Small intestine (tissue), 16 donors: ENCODE data around the gene DTNBP1. TPM values are rescaled to one million over a fixed set of nuclear protein-coding genes. Genes with fewer than 3 reads are reported as not detected.

Source experiments
- DNase-seq, 2 donors: peaks; one replicate each; pipeline versions ENCODE4 v3.0.0 to v3.0.0-alpha.2; 2013
- FAIRE-seq: peaks from 2 replicates; lab custom pipeline; 2012; peaks lifted over from hg19 to GRCh38; lab: Jason Lieb, UNC
- H3K27ac ChIP-seq, 3 donors: one replicate each; pipeline ENCODE4 v1.5.1; 2013; ENCODE audit warnings: low read length in 2 of 3, mild to moderate bottlenecking in 2 of 3, control low read depth in 1 of 3, inconsistent platforms in 1 of 3, low read depth in 1 of 3, moderate library complexity in 1 of 3
- H3K27me3 ChIP-seq, 3 donors: one replicate each; pipeline ENCODE4 v1.6.1; 2013; ENCODE audit warnings: low read length in 3 of 3, inconsistent platforms in 1 of 3; ENCODE audit not compliant: control insufficient read depth in 3 of 3, insufficient read depth in 3 of 3
- H3K36me3 ChIP-seq, 3 donors: one replicate each; pipeline ENCODE4 v1.6.1; 2013; ENCODE audit warnings: low read length in 3 of 3, inconsistent platforms in 1 of 3, low read depth in 1 of 3, mild to moderate bottlenecking in 1 of 3, moderate library complexity in 1 of 3; ENCODE audit not compliant: control insufficient read depth in 3 of 3, insufficient read depth in 2 of 3
- H3K4me1 ChIP-seq, 3 donors: one replicate each; pipeline ENCODE4 v1.6.1; 2013; ENCODE audit warnings: low read length in 2 of 3, inconsistent platforms in 1 of 3, low read depth in 1 of 3, mild to moderate bottlenecking in 1 of 3, moderate library complexity in 1 of 3; ENCODE audit not compliant: control insufficient read depth in 3 of 3, insufficient read depth in 2 of 3
- H3K4me3 ChIP-seq, 3 donors: one replicate each; pipeline ENCODE4 v1.5.1; 2013; ENCODE audit warnings: low read length in 3 of 3, control low read depth in 1 of 3, inconsistent platforms in 1 of 3, low read depth in 1 of 3, mild to moderate bottlenecking in 1 of 3, moderate library complexity in 1 of 3
- H3K9me3 ChIP-seq, 2 donors: one replicate each; pipeline ENCODE4 v1.6.1; 2013; ENCODE audit warnings: low read depth in 1 of 2, low read length in 1 of 2; ENCODE audit not compliant: control insufficient read depth in 2 of 2, insufficient read depth in 1 of 2
- WGBS, 3 donors: extraction: QIAGEN DNeasy Blood & Tissue Kit; methylation state at CpG; one replicate each; pipeline ENCODE4 v1.1.7; 2013; 5-methylcytosine and 5-hydroxymethylcytosine counted together
- long read RNA-seq, 10 donors: transcript quantifications; one replicate each; lab custom pipeline, GENCODE V29; 2026
- polyA plus RNA-seq, 4 donors: library from polyadenylated mRNA; stranded (reverse) in 3 of 4; unstranded in 1 of 4; fragments of 200-250 nt in 3 of 4; fragments of 120-200 nt in 1 of 4; gene quantifications; one replicate each; pipeline versions ENCODE4 v1.2.1 to v1.2.3, GENCODE V29; 2013
- donor health status: healthy with polysubstance abuse.
- donor health status: control.
- donor health status: control.
- donor health status: Bipolar disorder and iron deficiency.
- donor health status: healthy.

DTNBP1 gene
- polyA plus RNA-seq: 10 to 100 TPM; 12.7 to 22.0 (median 18.7) TPM
- long read RNA-seq, donor 1, partial matches to known transcripts: 14 of 19 reads
- long read RNA-seq, donor 1, other reads (novel, unspliced or antisense): 0 of 19 reads
- long read RNA-seq, donor 2, partial matches to known transcripts: 0 of 2 reads
- long read RNA-seq, donor 2, other reads (novel, unspliced or antisense): 0 of 2 reads
- long read RNA-seq, donor 3, partial matches to known transcripts: 0 of 1 reads
- long read RNA-seq, donor 3, other reads (novel, unspliced or antisense): 0 of 1 reads
- long read RNA-seq, donor 4: 0 reads
- long read RNA-seq, donor 5: 0 reads
- long read RNA-seq, donor 6, partial matches to known transcripts: 0 of 3 reads
- long read RNA-seq, donor 6, other reads (novel, unspliced or antisense): 0 of 3 reads
- long read RNA-seq, donor 7, partial matches to known transcripts: 0 of 3 reads
- long read RNA-seq, donor 7, other reads (novel, unspliced or antisense): 0 of 3 reads
- long read RNA-seq, donor 8: 0 reads
- long read RNA-seq, donor 9: 0 reads
- long read RNA-seq, donor 10, partial matches to known transcripts: 0 of 4 reads
- long read RNA-seq, donor 10, other reads (novel, unspliced or antisense): 0 of 4 reads

GRCh38 chr6:15662326-15663129, at the start of gene DTNBP1:
DTNBP1 (minus strand) TSS chr6:15663028; CDS start chr6:15662869, 159 bp downstream.
- DNase-seq: peak; percentile 81 to 91
- peaks cover 0 to 6% (median 0%) of the 10 kb centered on the region in 3 donors for H3K27me3 ChIP-seq
- peaks cover 0 to 5% (median 0%) of the 10 kb centered on the region in 3 donors for H3K36me3 ChIP-seq
- no peak for FAIRE-seq
- no peaks in the 10 kb centered on the region for H3K9me3 ChIP-seq
- WGBS, 3 donors: 0% methylated on average over 61 to 98 of the region's 98 CpGs
- peak within 1 kb of the TSS; percentile 84 to 86 (median 86) for H3K4me3 ChIP-seq
- H3K27ac ChIP-seq: peak within 1 kb of the TSS; percentile 74 to 92 (median 88)
- H3K4me1 ChIP-seq: peaks cover 0 to 6% (median 3%) of the 10 kb centered on the region in 3 donors

- H3K27ac ChIP-seq: no peak overlapping the region
- peaks cover 0 to 5% of the 10 kb centered on the region in 2 donors for H3K9me3 ChIP-seq
- no peaks in the 10 kb centered on the region for H3K4me1 ChIP-seq
- no peaks in the 10 kb centered on the region for H3K27me3 ChIP-seq
- no peak overlapping the region for H3K4me3 ChIP-seq
- no peak for FAIRE-seq
- DNase-seq: no peak
- 87 to 93% (median 91%) methylated on average over 2 of the region's 2 CpGs for WGBS, 3 donors
- H3K36me3 ChIP-seq: no peaks in the 10 kb centered on the region
Measured at GRCh38 chr6:15709651-15710269, 46.9 kb upstream of the DTNBP1 start.

- Histone ChIP-seq H3K4me1 (no peaks in the 10 kb centered on the region), H3K27me3 (no peaks in the 10 kb centered on the region), H3K36me3 (no peaks in the 10 kb centered on the region), H3K4me3 (no peak overlapping the region), H3K9me3 (peaks cover 0 to 5% of the 10 kb centered on the region in 2 donors), H3K27ac (no peak overlapping the region)
- WGBS, 3 donors: 60 to 75% (median 67%) methylated on average over 5 of the region's 5 CpGs
- FAIRE-seq: no peak
- no peak for DNase-seq
Measured at GRCh38 chr6:15708231-15708630, 45.4 kb upstream of the DTNBP1 start.

- Histone ChIP-seq H3K4me1 (no peaks in the 10 kb centered on the region), H3K27me3 (no peaks in the 10 kb centered on the region), H3K4me3 (no peak overlapping the region), H3K9me3 (peaks cover 0 to 5% of the 10 kb centered on the region in 2 donors), H3K27ac (no peak overlapping the region), H3K36me3 (no peaks in the 10 kb centered on the region)
- WGBS, 3 donors: 49 to 66% (median 55%) methylated on average over 3 of the region's 3 CpGs
- DNase-seq (no peak), FAIRE-seq (no peak)
Measured at GRCh38 chr6:15705981-15706380, 43.2 kb upstream of the DTNBP1 start.

GRCh38 chr6:15698471-15698870, 35.6 kb upstream of the DTNBP1 start:
- no peak for DNase-seq
- no peak overlapping the region for H3K4me3 ChIP-seq
- H3K9me3 ChIP-seq: peaks cover 0 to 7% of the 10 kb centered on the region in 2 donors
- H3K36me3 ChIP-seq: no peaks in the 10 kb centered on the region
- H3K27ac ChIP-seq: no peak overlapping the region
- no peaks in the 10 kb centered on the region for H3K4me1 ChIP-seq
- FAIRE-seq: no peak
- 53 to 64% (median 60%) methylated on average over 1 of the region's 1 CpG for WGBS, 3 donors
- no peaks in the 10 kb centered on the region for H3K27me3 ChIP-seq

- Histone ChIP-seq H3K36me3 (no peaks in the 10 kb centered on the region), H3K27me3 (no peaks in the 10 kb centered on the region), H3K27ac (no peak overlapping the region), H3K9me3 (peaks cover 0 to 4% of the 10 kb centered on the region in 2 donors), H3K4me1 (no peaks in the 10 kb centered on the region), H3K4me3 (no peak overlapping the region)
- DNase-seq (no peak), FAIRE-seq (no peak)
- 87 to 94% (median 89%) methylated on average over 4 of the region's 4 CpGs for WGBS, 3 donors
Measured at GRCh38 chr6:15697895-15698294, 35.1 kb upstream of the DTNBP1 start.

- FAIRE-seq: peak; percentile 5
Measured at GRCh38 chr6:15691250-15691869, 28.5 kb upstream of the DTNBP1 start.

More at GRCh38 chr6:15691250-15691869, 28.5 kb upstream of the DTNBP1 start:
- Histone ChIP-seq H3K27me3 (no peaks in the 10 kb centered on the region), H3K36me3 (no peaks in the 10 kb centered on the region), H3K9me3 (no peaks in the 10 kb centered on the region), H3K27ac (peak overlapping the region in 2 of 3 donors; percentile 24 to 69), H3K4me1 (peaks cover 0 to 12% (median 4%) of the 10 kb centered on the region in 3 donors), H3K4me3 (no peak overlapping the region)
- peak; percentile 87 to 93 for DNase-seq
- 15 to 20% (median 16%) methylated on average over 23 of the region's 23 CpGs for WGBS, 3 donors
